D721Med (cell line): Measurements from ENCODE around the gene KDM1B.
"Not testable (repeated sequence)": the region's sequence is repeated elsewhere in the genome, so short reads cannot be mapped to it uniquely, and the experiment has no call there.

Source experiments
- DNase-seq: peaks from one replicate; pipeline ENCODE4 v3.0.0; 2011; ENCODE audit warnings: low spot score; ENCODE audit not compliant: insufficient read length
- FAIRE-seq: peaks from 2 replicates; lab custom pipeline; 2011; peaks lifted over from hg19 to GRCh38; lab: Jason Lieb, UNC
- TF ChIP-seq, protein P1 (sequence below): IDR thresholded peaks from 2 replicates; pipeline ENCODE4 v1.5.1; 2012; ENCODE audit warnings: mild to moderate bottlenecking, control low read depth; ENCODE audit not compliant: insufficient read depth; ENCODE audit errors: missing control alignments

The KDM1B gene

DNA sequence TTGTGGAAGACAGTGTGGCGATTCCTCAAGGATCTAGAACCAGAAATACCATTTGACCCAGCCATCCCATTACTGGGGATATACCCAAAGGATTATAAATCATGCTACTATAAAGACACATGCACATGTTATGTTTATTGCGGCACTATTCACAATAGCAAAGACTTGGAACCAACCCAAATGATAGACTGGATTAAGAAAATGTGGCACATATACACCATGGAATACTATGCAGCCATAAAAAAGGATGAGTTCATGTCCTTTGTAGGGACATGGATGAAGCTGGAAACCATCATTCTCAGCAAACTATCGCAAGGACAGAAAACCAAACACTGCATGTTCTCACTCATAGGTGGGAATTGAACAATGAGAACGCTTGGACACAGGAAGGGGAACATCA lies 78.5 kb downstream of the KDM1B start:
- DNase-seq, FAIRE-seq: not testable (repeated sequence)

DNA sequence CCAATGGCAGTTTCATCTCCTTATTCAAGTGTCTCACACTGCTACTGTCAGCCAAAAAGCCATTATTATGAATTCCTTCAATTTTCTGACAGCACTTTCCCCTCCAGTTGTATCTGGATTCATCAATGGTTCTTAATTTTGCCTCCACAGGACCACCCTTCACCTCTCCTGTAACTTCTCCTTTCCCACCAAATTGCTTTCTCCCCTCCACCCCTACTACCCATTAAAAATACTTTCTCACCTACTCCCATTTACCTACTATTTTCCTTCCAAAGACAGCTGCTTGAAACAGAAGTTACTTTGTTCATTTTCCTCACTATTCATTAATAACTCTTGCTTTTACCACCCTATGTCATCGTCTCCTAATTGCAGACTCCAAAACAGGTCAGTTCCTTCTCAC lies 79.3 kb downstream of the KDM1B start:
- DNase-seq (no peak), FAIRE-seq (no peak)
- TF ChIP-seq, protein P1, sequence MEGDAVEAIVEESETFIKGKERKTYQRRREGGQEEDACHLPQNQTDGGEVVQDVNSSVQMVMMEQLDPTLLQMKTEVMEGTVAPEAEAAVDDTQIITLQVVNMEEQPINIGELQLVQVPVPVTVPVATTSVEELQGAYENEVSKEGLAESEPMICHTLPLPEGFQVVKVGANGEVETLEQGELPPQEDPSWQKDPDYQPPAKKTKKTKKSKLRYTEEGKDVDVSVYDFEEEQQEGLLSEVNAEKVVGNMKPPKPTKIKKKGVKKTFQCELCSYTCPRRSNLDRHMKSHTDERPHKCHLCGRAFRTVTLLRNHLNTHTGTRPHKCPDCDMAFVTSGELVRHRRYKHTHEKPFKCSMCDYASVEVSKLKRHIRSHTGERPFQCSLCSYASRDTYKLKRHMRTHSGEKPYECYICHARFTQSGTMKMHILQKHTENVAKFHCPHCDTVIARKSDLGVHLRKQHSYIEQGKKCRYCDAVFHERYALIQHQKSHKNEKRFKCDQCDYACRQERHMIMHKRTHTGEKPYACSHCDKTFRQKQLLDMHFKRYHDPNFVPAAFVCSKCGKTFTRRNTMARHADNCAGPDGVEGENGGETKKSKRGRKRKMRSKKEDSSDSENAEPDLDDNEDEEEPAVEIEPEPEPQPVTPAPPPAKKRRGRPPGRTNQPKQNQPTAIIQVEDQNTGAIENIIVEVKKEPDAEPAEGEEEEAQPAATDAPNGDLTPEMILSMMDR = no peak

DNA sequence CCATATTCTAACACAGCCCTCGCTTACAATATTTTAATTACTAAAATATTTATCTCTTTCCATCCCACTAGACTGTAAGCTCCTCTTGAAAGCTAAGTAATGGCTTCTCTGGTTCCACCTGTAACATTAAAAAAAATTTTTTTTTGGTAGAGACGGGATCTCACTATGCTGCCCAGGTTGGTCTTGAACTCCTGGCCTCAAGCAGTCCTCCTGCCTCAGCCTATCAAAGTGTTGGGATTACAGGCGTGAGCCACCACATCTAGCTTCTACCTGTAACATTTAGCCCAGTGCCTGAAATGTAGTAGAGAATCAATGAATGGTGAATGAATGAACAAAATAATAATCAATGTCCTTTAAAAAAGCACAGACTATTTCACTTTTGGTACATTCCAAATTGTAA lies 80.3 kb downstream of the KDM1B start:
- FAIRE-seq (no peak), DNase-seq (no peak)
- TF ChIP-seq, protein P1 = no peak

DNA sequence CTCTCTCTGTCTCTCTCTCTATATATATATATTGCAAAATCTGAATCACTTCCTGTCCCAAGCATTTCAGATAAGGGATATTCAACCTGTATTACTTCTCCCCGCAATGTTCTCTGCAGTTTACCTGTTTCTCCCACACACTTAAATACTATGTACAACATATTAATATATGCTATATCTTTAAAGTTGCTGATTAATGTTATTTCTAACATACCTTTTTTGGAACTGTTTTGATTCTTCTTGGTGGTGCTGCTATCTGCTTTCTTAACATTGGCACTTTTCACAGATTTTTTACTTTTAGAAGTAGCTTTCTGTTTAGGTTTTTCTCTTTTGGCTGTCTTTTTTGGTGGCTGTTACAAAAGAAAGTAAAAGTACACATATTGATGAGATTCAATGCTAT lies 81.9 kb downstream of the KDM1B start:
- DNase-seq = no peak
- TF ChIP-seq, protein P1 = no peak
- FAIRE-seq = no peak

DNA sequence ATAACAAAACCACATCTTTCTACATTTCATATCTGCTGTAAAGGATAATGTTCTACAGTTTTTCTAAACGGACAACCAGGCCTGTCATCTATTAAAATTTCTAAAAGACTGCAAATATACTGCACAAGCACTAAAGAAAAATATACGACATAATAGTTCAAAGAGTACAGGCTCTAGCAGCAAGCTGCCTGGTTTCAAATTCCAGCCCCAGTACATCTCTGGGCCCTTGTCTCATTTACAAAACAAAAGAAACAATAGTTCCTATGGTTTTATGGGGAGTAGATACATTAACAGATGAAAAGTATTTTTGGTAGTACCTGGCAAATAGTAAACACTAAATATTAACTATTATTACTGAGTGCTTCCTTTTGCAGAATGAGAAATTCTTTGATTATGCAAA lies 85.0 kb downstream of the KDM1B start:
- no peak for DNase-seq
- no peak for FAIRE-seq
- TF ChIP-seq, protein P1 = no peak

DNA sequence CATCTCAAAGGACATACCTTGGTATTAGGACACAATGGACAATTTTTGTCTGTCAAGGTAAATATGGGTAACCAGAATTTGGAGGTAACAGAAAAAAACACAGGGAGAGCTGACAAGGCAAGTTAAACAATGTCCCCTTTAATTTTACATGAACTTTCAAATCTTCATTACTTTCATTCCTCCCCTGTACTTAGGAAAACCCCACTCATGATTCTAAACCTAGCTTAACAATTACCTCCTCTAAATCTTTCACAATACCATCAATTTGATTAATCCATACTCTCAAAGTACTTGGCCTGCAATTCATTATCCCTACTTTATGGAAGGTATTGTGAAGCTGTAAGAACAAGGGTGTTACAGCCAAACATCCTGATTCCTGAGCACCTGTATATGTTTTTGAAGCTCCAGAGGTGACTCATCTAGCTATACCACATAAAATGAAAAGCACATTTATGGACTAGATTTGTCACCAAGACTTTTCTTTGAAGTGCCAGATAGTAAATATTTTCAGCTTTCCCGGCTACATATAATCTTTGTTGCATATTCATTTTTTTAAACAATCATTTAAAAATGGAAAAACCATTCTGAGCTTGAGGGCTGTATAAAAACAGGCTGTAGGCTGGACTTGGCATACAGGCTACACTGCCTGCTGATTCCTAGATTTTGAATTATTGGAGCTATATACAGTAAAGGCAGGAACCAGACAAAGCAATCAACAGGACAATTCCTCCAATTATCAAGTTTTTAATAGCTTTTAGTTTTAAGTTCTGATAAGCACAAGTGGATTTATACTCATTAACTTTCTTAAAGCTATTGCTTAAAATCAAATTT lies 86.2 kb downstream of the KDM1B start:
- DNase-seq = no peak
- no peak for FAIRE-seq
- TF ChIP-seq, protein P1 = no peak

DNA sequence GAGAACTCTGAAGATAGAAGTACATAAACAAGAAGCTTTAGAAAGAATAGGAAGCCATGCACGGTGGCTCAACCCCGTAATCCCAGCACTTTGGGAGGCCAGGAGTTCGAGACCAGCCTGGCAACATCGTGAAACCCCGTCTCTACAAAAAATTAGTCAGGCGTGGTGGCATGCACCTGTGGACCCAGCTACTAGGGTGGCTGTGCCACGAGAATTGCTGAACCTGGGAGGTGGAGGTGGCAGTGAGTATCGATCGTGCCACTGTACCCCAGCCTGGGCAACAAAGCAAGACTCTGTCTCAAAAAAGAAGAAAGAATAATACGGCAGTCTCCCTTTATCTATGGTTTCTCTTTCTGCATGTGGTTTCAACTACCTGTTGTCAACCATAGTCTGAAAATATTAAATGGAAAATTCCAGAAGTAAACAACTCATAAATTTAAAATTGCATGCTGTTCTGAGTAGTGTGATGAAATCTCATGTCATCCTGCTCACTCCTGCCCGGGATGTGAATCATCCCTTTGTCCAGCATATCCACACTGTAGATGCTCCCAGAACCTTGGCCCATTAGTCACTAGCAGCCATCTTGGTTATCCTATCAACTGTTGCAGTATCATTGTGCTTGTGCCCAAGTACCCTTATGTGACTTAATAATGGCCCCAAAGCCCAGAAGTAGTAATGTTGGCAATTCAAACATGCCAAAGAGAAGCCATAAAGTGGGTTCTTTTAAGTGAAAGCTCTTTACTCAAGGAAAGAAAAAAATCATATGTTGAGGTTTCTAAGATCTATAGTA lies 87.0 kb downstream of the KDM1B start:
- TF ChIP-seq, protein P1 = no peak
- DNase-seq = no peak
- no peak for FAIRE-seq
